Measurements from ENCODE around the gene ELFN1.

GRCh38 chr7:1770331-1770730 lies 100.3 kb downstream of the ELFN1 start:
- TF ChIP-seq CTCF (IDR thresholded peaks at IDR 0.05): no peak
- TF ChIP-seq POLR2A (IDR thresholded peaks at IDR 0.05): no peak

Data from esophagus squamous epithelium (tissue), 4 donors.